Panc1 (cell line): ENCODE data around the gene GPC6.

Source experiments
- POLR2AphosphoS5 ChIP-seq: IDR thresholded peaks from 2 replicates; pipeline ENCODE4 v1.6.1; 2012; ENCODE audit warnings: mild to moderate bottlenecking, low read depth, low read length, moderate library complexity
- SIN3A ChIP-seq: IDR thresholded peaks from 2 replicates; pipeline ENCODE4 v1.6.1; 2012; ENCODE audit warnings: low read depth, mild to moderate bottlenecking, low read length, moderate library complexity, borderline replicate concordance; ENCODE audit not compliant: insufficient read depth
- TF ChIP-seq, protein P1 (sequence below): fragments of 450-650 bp; IDR thresholded peaks from 2 replicates; pipeline ENCODE4 v1.5.1; 2017; ENCODE audit warnings: mild to moderate bottlenecking
- TF ChIP-seq, protein P2 (sequence below), 2 experiments: IDR thresholded peaks; 2 replicates each; pipeline ENCODE4 v1.6.1; 2011 to 2012; ENCODE audit warnings: low read depth in 2 of 2, control low read depth in 1 of 2, low read length in 1 of 2, mild to moderate bottlenecking in 1 of 2, moderate library complexity in 1 of 2; ENCODE audit not compliant: insufficient read depth in 1 of 2

DNA sequence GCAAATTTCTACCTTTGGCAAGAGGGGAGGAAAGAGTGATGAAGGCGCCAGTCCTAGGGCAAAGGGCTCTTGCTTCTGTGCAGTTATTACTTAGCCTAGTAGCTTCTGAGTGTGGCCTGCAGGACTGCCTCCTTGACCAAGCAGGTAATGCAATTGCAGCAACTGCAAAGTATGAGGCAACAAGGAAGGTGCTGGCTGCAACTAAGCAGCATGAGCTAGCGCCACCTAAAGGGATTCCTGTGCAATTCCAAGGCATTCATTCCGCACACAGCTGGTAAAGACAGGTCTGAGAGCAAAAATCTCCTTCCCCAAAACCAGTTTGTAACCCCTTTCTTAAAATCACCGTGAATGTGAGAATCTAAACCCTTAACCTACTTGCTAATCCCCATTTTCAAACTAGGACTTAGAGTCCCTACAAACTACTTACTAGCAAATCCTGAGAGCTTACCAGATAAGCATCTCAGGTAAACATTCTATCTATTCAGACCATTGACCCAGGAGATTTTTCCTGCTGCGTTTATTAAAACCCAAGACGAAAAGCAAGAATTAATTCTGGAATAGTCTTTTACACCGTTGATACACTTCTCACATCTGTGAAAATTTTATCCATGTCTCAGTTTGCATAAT, 1190.0 kb downstream of the GPC6 start:
- TF ChIP-seq, protein P1, sequence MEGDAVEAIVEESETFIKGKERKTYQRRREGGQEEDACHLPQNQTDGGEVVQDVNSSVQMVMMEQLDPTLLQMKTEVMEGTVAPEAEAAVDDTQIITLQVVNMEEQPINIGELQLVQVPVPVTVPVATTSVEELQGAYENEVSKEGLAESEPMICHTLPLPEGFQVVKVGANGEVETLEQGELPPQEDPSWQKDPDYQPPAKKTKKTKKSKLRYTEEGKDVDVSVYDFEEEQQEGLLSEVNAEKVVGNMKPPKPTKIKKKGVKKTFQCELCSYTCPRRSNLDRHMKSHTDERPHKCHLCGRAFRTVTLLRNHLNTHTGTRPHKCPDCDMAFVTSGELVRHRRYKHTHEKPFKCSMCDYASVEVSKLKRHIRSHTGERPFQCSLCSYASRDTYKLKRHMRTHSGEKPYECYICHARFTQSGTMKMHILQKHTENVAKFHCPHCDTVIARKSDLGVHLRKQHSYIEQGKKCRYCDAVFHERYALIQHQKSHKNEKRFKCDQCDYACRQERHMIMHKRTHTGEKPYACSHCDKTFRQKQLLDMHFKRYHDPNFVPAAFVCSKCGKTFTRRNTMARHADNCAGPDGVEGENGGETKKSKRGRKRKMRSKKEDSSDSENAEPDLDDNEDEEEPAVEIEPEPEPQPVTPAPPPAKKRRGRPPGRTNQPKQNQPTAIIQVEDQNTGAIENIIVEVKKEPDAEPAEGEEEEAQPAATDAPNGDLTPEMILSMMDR: peak; percentile 47
- no peak for TF ChIP-seq POLR2AphosphoS5
- TF ChIP-seq, protein P2, sequence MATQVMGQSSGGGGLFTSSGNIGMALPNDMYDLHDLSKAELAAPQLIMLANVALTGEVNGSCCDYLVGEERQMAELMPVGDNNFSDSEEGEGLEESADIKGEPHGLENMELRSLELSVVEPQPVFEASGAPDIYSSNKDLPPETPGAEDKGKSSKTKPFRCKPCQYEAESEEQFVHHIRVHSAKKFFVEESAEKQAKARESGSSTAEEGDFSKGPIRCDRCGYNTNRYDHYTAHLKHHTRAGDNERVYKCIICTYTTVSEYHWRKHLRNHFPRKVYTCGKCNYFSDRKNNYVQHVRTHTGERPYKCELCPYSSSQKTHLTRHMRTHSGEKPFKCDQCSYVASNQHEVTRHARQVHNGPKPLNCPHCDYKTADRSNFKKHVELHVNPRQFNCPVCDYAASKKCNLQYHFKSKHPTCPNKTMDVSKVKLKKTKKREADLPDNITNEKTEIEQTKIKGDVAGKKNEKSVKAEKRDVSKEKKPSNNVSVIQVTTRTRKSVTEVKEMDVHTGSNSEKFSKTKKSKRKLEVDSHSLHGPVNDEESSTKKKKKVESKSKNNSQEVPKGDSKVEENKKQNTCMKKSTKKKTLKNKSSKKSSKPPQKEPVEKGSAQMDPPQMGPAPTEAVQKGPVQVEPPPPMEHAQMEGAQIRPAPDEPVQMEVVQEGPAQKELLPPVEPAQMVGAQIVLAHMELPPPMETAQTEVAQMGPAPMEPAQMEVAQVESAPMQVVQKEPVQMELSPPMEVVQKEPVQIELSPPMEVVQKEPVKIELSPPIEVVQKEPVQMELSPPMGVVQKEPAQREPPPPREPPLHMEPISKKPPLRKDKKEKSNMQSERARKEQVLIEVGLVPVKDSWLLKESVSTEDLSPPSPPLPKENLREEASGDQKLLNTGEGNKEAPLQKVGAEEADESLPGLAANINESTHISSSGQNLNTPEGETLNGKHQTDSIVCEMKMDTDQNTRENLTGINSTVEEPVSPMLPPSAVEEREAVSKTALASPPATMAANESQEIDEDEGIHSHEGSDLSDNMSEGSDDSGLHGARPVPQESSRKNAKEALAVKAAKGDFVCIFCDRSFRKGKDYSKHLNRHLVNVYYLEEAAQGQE (IDR thresholded peaks at IDR 0.05; ENCODE audit: insufficient read depth in 1 of 2, low read depth in 2 of 2, low read length in 1 of 2): no peak
- TF ChIP-seq SIN3A: no peak
